KMS-11 (cell line): Measurements from ENCODE around the gene NUDT5.

Experiments
- H2AFZ ChIP-seq: fragments of 200-600 bp; sonication (generic); 2 replicates; pipeline ENCODE4 v1.6.1; 2016; ENCODE audit warnings: antibody characterized with exemption, mixed run types, low read depth
- H3K27ac ChIP-seq: fragments of 200-600 bp; sonication (generic); 2 replicates; pipeline ENCODE4 v1.6.1; 2016; ENCODE audit warnings: mild to moderate bottlenecking, mixed run types
- H3K27me3 ChIP-seq: fragments of 200-600 bp; sonication (generic); 2 replicates; pipeline ENCODE4 v1.6.1; 2017; ENCODE audit warnings: mild to moderate bottlenecking, low read depth, mixed run types, moderate library complexity; ENCODE audit not compliant: insufficient read depth
- H3K36me3 ChIP-seq: fragments of 200-600 bp; sonication (generic); 2 replicates; pipeline ENCODE4 v1.6.1; 2017; ENCODE audit warnings: mild to moderate bottlenecking, mixed run types; ENCODE audit not compliant: insufficient read depth
- H3K4me1 ChIP-seq: fragments of 200-600 bp; sonication (generic); 2 replicates; pipeline ENCODE4 v1.6.1; 2016; ENCODE audit warnings: mild to moderate bottlenecking, low read depth, mixed run types; ENCODE audit not compliant: poor library complexity, severe bottlenecking
- H3K4me2 ChIP-seq: fragments of 200-600 bp; sonication (generic); 2 replicates; pipeline ENCODE4 v1.7.0; 2016; ENCODE audit warnings: mild to moderate bottlenecking, mixed run types
- H3K4me3 ChIP-seq: fragments of 200-600 bp; sonication (generic); IDR thresholded peaks from 2 replicates; pipeline ENCODE4 v1.6.1; 2017; ENCODE audit warnings: low read depth, low read length, mixed read lengths; ENCODE audit not compliant: insufficient read depth
- H3K79me2 ChIP-seq: fragments of 200-600 bp; sonication (generic); 2 replicates; pipeline ENCODE4 v1.6.1; 2016; ENCODE audit warnings: low read depth, mixed run types; ENCODE audit not compliant: insufficient read depth
- H3K9ac ChIP-seq: fragments of 200-600 bp; sonication (generic); 2 replicates; pipeline ENCODE4 v1.6.1; 2016; ENCODE audit warnings: mild to moderate bottlenecking, mixed run types
- H4K20me1 ChIP-seq: fragments of 200-600 bp; sonication (generic); 2 replicates; pipeline ENCODE4 v1.6.1; 2016; ENCODE audit warnings: mild to moderate bottlenecking, mixed run types; ENCODE audit not compliant: insufficient read depth
- TF ChIP-seq, protein P1 (sequence below): fragments of 200-600 bp; sonication (generic); conservative IDR thresholded peaks from 2 replicates; pipeline ENCODE4 v1.6.1; 2017; ENCODE audit warnings: low read depth, mild to moderate bottlenecking, antibody characterized with exemption, low read length, moderate library complexity, mixed read lengths

The NUDT5 gene

DNA sequence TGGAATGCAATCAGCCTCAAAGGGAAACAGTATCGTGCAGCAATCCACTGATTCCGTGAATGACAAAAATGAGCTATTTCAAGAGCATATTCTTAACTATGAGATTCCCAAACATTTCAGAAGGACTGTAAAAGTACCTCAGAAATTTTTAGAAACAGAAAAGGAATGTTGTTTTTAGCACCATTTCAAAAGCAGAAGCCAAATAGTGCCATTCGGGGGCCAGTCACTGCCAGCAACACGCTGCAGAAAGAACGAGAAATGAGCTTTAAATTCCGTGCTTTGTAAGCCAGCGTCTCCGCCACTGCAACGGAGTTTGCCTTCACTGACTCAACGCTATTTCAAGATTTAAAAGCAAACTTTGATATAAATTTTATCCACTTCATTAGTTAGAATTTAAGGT, 6.3 kb downstream of the NUDT5 start:
- no peak overlapping the region for H3K27ac ChIP-seq
- no peak overlapping the region for H3K4me2 ChIP-seq
- H3K9ac ChIP-seq: no peak overlapping the region
- no peak overlapping the region for H2AFZ ChIP-seq
- H3K36me3 ChIP-seq: no peaks in the 10 kb centered on the region; the same call in 1 of the 2 replicates
- 0 out of 2 replicates have a peak, but pooled peaks cover 3% of the 10 kb centered on the region for H4K20me1 ChIP-seq
- H3K4me3 ChIP-seq: no peak overlapping the region
- peaks cover 5% of the 10 kb centered on the region for H3K4me1 ChIP-seq
- peaks cover 60% of the 10 kb centered on the region for H3K79me2 ChIP-seq
- TF ChIP-seq, protein P1, sequence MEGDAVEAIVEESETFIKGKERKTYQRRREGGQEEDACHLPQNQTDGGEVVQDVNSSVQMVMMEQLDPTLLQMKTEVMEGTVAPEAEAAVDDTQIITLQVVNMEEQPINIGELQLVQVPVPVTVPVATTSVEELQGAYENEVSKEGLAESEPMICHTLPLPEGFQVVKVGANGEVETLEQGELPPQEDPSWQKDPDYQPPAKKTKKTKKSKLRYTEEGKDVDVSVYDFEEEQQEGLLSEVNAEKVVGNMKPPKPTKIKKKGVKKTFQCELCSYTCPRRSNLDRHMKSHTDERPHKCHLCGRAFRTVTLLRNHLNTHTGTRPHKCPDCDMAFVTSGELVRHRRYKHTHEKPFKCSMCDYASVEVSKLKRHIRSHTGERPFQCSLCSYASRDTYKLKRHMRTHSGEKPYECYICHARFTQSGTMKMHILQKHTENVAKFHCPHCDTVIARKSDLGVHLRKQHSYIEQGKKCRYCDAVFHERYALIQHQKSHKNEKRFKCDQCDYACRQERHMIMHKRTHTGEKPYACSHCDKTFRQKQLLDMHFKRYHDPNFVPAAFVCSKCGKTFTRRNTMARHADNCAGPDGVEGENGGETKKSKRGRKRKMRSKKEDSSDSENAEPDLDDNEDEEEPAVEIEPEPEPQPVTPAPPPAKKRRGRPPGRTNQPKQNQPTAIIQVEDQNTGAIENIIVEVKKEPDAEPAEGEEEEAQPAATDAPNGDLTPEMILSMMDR: no peak
- no peaks in the 10 kb centered on the region for H3K27me3 ChIP-seq

DNA sequence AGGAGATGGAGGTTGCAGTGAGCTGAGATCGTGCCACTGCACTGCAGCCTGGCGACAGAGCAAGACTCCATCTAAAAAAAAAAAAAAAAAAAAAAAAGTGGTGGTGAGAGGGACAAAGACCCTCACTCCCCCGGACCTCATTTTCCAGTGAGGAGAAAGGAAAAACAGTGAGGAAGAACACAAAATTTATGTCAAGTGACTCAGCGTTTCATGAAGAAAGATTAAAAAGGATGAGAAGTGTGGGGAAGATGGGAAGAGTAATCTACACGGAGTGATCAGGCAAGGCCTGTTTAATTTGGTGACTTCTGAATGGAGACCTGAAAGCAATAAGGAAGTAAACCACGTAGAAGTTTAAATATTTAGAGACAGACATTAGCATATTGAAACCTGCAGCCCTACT, 7.0 kb downstream of the NUDT5 start:
- Histone ChIP-seq H3K4me2 (no peak overlapping the region), H3K36me3 (no peaks in the 10 kb centered on the region; the same call in 1 of the 2 replicates), H3K9ac (no peak overlapping the region), H3K79me2 (peaks cover 52% of the 10 kb centered on the region), H3K27me3 (no peaks in the 10 kb centered on the region), H3K27ac (no peak overlapping the region), H3K4me1 (no peaks in the 10 kb centered on the region), H2AFZ (no peak overlapping the region), H4K20me1 (0 out of 2 replicates have a peak, but pooled peaks cover 3% of the 10 kb centered on the region), H3K4me3 (no peak overlapping the region)
- TF ChIP-seq, protein P1: no peak

DNA sequence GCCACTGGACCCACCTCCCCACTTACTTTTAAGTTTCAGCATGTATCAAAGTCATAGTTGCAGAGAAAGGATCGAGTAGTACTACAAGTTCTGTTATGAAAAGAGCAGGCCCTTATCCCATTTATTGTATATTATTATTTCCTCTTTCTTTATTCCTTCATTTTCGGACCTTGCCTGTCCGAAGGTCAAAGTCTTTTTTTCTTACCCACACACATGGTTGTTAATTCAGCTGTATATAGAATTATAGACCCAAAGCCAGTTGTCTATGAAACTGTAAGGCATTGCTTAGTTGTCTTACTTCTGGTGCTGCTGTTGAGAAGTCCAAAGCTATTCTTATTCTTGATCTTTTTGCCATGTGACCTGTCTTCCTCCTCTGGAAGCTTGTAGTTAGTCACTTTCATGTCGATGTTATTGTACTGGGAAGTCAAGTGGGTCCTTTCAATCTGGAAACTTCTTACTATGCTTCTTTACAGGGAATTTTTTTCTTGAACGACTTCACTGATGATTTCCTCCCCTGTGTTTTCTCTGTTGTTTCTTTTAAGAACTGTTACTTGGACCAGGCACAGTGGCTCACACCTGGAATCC, 8.3 kb downstream of the NUDT5 start:
- H3K4me2 ChIP-seq: no peak overlapping the region
- H3K27ac ChIP-seq: no peak overlapping the region
- no peaks in the 10 kb centered on the region; the same call in 1 of the 2 replicates for H3K36me3 ChIP-seq
- no peak overlapping the region for H3K4me3 ChIP-seq
- H3K4me1 ChIP-seq: no peaks in the 10 kb centered on the region
- 0 out of 2 replicates have a peak, but pooled peaks cover 3% of the 10 kb centered on the region for H4K20me1 ChIP-seq
- H3K9ac ChIP-seq: no peak overlapping the region
- no peak overlapping the region for H2AFZ ChIP-seq
- H3K79me2 ChIP-seq: peaks cover 40% of the 10 kb centered on the region; the same call in 1 of the 2 replicates
- no peaks in the 10 kb centered on the region for H3K27me3 ChIP-seq
- TF ChIP-seq, protein P1: no peak

DNA sequence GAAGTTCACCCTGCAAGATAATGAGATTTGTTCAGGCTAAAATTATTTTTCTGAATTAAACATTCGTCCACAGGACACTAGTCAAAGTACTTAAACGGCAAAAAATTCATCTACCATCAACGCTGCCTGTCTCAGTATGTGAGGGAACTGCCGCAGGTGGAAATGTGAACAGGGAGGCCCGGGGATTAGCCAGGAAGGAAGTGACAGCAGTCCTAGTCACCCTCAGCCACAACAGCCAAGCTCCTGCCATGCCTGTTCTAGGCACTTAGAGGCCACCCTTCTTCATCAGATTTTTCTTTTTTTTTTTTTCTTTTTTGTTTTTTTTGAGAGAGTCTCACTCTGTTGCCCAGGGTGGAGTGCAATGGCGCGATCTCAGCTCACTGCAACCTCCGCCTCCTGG, 9.4 kb downstream of the NUDT5 start:
- Histone ChIP-seq H3K4me2 (no peak overlapping the region), H3K36me3 (no peaks in the 10 kb centered on the region; the same call in 1 of the 2 replicates), H3K9ac (no peak overlapping the region), H4K20me1 (no peaks in the 10 kb centered on the region), H2AFZ (no peak overlapping the region), H3K27ac (no peak overlapping the region), H3K4me1 (no peaks in the 10 kb centered on the region), H3K79me2 (peaks cover 30% of the 10 kb centered on the region; the same call in 1 of the 2 replicates), H3K27me3 (no peaks in the 10 kb centered on the region), H3K4me3 (no peak overlapping the region)
- TF ChIP-seq, protein P1: no peak
